ENCODE measurements around the gene SLC9A2.

The SLC9A2 gene

GRCh38 chr2:102593516-102593915, 25.8 kb upstream of the SLC9A2 start:
- 95% methylated on average over 3 of the region's 3 CpGs for WGBS
- Histone ChIP-seq H3K9ac (ENCODE audit: low read depth, low read length) (no peak overlapping the region), H3K27ac (ENCODE audit: low read depth, low read length) (no peak overlapping the region), H3K9me3 (ENCODE audit: insufficient read depth, low read depth, low read length) (no peaks in the 10 kb centered on the region), H3K27me3 (ENCODE audit: insufficient read depth, low read length) (no peaks in the 10 kb centered on the region), H3K36me3 (ENCODE audit: insufficient read depth, low read length) (no peaks in the 10 kb centered on the region), H3K4me3 (ENCODE audit: low read length) (no peak overlapping the region), H3K4me1 (ENCODE audit: insufficient read depth, low read length) (no peaks in the 10 kb centered on the region)

DNA sequence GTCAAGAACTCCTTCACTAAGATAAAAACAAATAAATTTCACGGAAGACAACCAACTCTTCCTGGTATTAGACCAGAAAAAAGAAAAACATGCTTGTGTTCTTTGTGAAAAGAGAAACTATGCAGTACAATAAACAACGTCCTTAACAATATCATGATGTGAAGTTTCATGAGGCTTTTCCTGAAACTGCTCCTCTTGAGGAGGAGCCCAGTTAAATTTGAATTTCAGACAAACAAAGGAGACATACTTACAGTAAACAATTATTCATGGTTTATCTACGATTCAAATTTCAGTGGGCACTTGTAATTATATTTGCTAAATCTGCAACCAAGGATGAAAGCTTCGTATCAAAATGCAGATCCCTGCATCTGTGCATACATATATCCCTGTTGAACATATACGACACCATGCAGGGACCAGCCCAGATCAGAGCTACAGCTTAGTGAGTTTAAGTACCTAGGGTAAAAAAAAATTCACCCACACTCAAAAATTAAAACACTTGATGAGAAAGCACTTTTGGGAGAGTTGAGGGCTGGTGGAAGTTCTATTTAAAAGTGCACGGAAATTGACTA, 24.8 kb upstream of the SLC9A2 start:
- Histone ChIP-seq H3K4me1 (ENCODE audit: insufficient read depth, low read length) (no peaks in the 10 kb centered on the region), H3K27ac (ENCODE audit: low read depth, low read length) (no peak overlapping the region), H3K9me3 (ENCODE audit: insufficient read depth, low read depth, low read length) (no peaks in the 10 kb centered on the region), H3K36me3 (ENCODE audit: insufficient read depth, low read length) (no peaks in the 10 kb centered on the region), H3K9ac (ENCODE audit: low read depth, low read length) (no peak overlapping the region), H3K4me3 (ENCODE audit: low read length) (no peak overlapping the region), H3K27me3 (ENCODE audit: insufficient read depth, low read length) (no peaks in the 10 kb centered on the region)
- 96% methylated on average over 5 of the region's 6 CpGs for WGBS

GRCh38 chr2:102597788-102598187, 21.6 kb upstream of the SLC9A2 start:
- no peak overlapping the region for H3K9ac ChIP-seq (ENCODE audit: low read depth, low read length)
- no peaks in the 10 kb centered on the region for H3K4me1 ChIP-seq (ENCODE audit: insufficient read depth, low read length)
- H3K36me3 ChIP-seq (ENCODE audit: insufficient read depth, low read length) = no peaks in the 10 kb centered on the region
- WGBS = 72% methylated on average over 9 of the region's 9 CpGs
- H3K27ac ChIP-seq (ENCODE audit: low read depth, low read length) = no peak overlapping the region
- H3K4me3 ChIP-seq (ENCODE audit: low read length) = no peak overlapping the region
- H3K9me3 ChIP-seq (ENCODE audit: insufficient read depth, low read depth, low read length) = no peaks in the 10 kb centered on the region
- no peaks in the 10 kb centered on the region for H3K27me3 ChIP-seq (ENCODE audit: insufficient read depth, low read length)

- H3K9me3 ChIP-seq (ENCODE audit: insufficient read depth, low read depth, low read length) = no peaks in the 10 kb centered on the region
- H3K27ac ChIP-seq (ENCODE audit: low read depth, low read length) = no peak overlapping the region
- no peaks in the 10 kb centered on the region for H3K36me3 ChIP-seq (ENCODE audit: insufficient read depth, low read length)
- H3K4me1 ChIP-seq (ENCODE audit: insufficient read depth, low read length) = no peaks in the 10 kb centered on the region
- H3K27me3 ChIP-seq (ENCODE audit: insufficient read depth, low read length) = no peaks in the 10 kb centered on the region
- H3K4me3 ChIP-seq (ENCODE audit: low read length) = no peak overlapping the region
- 76% methylated on average over 6 of the region's 6 CpGs for WGBS
- no peak overlapping the region for H3K9ac ChIP-seq (ENCODE audit: low read depth, low read length)
These were observed 19.9 kb upstream of the SLC9A2 start for GRCh38 chr2:102599486-102599885.

GRCh38 chr2:102601730-102602129, 17.6 kb upstream of the SLC9A2 start:
- no peak overlapping the region for H3K9ac ChIP-seq (ENCODE audit: low read depth, low read length)
- 100% methylated on average over 2 of the region's 2 CpGs for WGBS
- no peak overlapping the region for H3K27ac ChIP-seq (ENCODE audit: low read depth, low read length)
- H3K4me1 ChIP-seq (ENCODE audit: insufficient read depth, low read length) = no peaks in the 10 kb centered on the region
- no peak overlapping the region for H3K4me3 ChIP-seq (ENCODE audit: low read length)
- no peaks in the 10 kb centered on the region for H3K9me3 ChIP-seq (ENCODE audit: insufficient read depth, low read depth, low read length)
- no peaks in the 10 kb centered on the region for H3K27me3 ChIP-seq (ENCODE audit: insufficient read depth, low read length)
- no peaks in the 10 kb centered on the region for H3K36me3 ChIP-seq (ENCODE audit: insufficient read depth, low read length)

DNA sequence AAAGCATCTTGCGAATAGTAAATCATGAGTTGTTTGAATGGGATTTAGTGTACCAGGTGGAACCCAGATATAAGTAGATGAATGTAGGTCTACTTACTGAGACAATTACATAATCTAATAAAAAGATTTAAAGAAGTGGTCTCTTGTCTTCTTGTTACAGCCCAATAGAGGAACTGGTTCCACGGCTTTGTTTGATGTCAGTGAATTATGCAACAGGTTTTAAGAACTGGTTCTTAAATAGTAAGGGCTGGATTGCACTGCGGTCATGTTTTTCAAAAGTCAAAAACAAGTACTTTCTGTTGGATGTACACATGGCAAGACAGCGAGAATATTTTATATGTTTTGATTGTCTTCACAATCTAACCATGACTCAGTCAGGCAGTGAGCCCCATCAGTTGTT, 15.4 kb upstream of the SLC9A2 start:
- Histone ChIP-seq H3K27ac (ENCODE audit: low read depth, low read length) (no peak overlapping the region), H3K4me1 (ENCODE audit: insufficient read depth, low read length) (no peaks in the 10 kb centered on the region), H3K27me3 (ENCODE audit: insufficient read depth, low read length) (no peaks in the 10 kb centered on the region), H3K9me3 (ENCODE audit: insufficient read depth, low read depth, low read length) (no peaks in the 10 kb centered on the region), H3K4me3 (ENCODE audit: low read length) (no peak overlapping the region), H3K36me3 (ENCODE audit: insufficient read depth, low read length) (no peaks in the 10 kb centered on the region), H3K9ac (ENCODE audit: low read depth, low read length) (no peak overlapping the region)
- 90% methylated on average over 3 of the region's 4 CpGs for WGBS

GRCh38 chr2:102604769-102605168, 14.6 kb upstream of the SLC9A2 start:
- Histone ChIP-seq H3K27me3 (ENCODE audit: insufficient read depth, low read length) (no peaks in the 10 kb centered on the region), H3K4me3 (ENCODE audit: low read length) (no peak overlapping the region), H3K9me3 (ENCODE audit: insufficient read depth, low read depth, low read length) (no peaks in the 10 kb centered on the region), H3K27ac (ENCODE audit: low read depth, low read length) (no peak overlapping the region), H3K36me3 (ENCODE audit: insufficient read depth, low read length) (no peaks in the 10 kb centered on the region), H3K9ac (ENCODE audit: low read depth, low read length) (0 out of 2 replicates have a peak overlapping the region, but pooled peaks have one; percentile 1), H3K4me1 (ENCODE audit: insufficient read depth, low read length) (no peaks in the 10 kb centered on the region)
- WGBS = 70% methylated on average over 3 of the region's 3 CpGs

DNA sequence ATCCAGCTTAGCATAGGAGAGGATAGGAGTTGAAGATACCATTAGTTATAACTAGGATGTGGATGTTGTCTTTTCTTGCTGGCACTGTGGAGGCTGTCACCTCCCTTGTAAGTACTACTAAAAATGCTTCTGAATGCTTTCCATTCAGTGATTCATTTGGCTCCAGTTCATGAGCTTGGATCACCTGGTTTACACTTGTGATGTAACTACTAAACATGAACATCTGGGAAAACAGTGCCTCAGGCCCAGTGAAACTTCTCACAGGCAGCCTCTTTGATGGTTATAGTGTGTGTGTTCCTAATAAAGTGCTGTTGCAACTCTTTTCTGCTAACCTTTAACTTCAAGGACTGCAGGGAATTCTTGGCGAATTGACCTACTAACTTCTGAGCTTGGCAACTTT, 13.0 kb upstream of the SLC9A2 start:
- Histone ChIP-seq H3K36me3 (ENCODE audit: insufficient read depth, low read length) (no peaks in the 10 kb centered on the region), H3K27ac (ENCODE audit: low read depth, low read length) (no peak overlapping the region), H3K4me3 (ENCODE audit: low read length) (no peak overlapping the region), H3K27me3 (ENCODE audit: insufficient read depth, low read length) (no peaks in the 10 kb centered on the region), H3K4me1 (ENCODE audit: insufficient read depth, low read length) (no peaks in the 10 kb centered on the region), H3K9me3 (ENCODE audit: insufficient read depth, low read depth, low read length) (no peaks in the 10 kb centered on the region), H3K9ac (ENCODE audit: low read depth, low read length) (no peak overlapping the region)
- 100% methylated on average over 1 of the region's 1 CpG for WGBS

DNA sequence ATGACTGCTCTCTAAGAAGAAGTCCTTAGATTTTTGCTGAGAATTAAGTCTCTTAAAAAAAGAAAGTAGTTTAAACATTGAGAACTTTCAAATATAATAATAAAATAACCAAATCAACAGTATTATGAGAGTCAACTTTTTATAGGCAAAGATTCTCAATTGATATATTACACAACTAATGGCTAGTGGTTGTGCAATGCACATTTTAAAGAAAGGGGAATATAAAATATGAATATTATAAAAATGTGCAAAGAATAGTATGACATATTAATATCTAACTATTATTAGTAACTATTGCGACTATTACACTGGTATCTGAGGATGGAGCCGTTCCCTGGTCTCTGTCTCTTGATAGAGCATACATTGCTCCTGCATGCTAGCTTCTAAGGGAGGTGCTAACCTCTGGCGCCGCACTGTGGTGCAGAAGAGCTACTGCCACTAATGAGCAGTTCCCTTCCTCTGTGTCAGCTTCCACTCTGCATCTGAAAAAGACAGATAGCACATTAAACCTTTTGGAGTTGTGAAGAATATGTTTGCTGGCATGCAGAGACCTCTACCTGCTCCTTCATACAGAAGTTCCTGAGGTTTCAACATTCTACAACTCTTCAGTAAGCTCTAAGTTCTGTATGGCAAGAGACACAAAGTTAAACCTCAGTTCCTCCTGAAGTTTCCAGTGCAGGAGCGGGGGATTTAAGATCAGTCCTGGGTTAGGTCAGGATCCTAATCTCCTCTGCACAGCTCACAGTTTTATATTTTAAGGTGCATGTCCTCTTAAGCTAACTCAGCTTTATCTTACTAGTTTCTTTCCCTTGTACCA, 3.5 kb upstream of the SLC9A2 start:
- Histone ChIP-seq H3K27ac (ENCODE audit: low read depth, low read length) (no peak overlapping the region), H3K4me3 (ENCODE audit: low read length) (no peak overlapping the region), H3K9me3 (ENCODE audit: insufficient read depth, low read depth, low read length) (no peaks in the 10 kb centered on the region), H3K36me3 (ENCODE audit: insufficient read depth, low read length) (no peaks in the 10 kb centered on the region), H3K27me3 (ENCODE audit: insufficient read depth, low read length) (peaks cover 49% of the 10 kb centered on the region), H3K4me1 (ENCODE audit: insufficient read depth, low read length) (peaks cover 10% of the 10 kb centered on the region; the same call in 1 of the 2 replicates), H3K9ac (ENCODE audit: low read depth, low read length) (no peak overlapping the region)
- 35% methylated on average over 5 of the region's 5 CpGs for WGBS

- WGBS = 2% methylated on average over 59 of the region's 59 CpGs
- peaks cover 75% of the 10 kb centered on the region for H3K27me3 ChIP-seq (ENCODE audit: insufficient read depth, low read length)
These were observed 620 bp upstream of the SLC9A2 start for GRCh38 chr2:102618452-102619413.

GRCh38 chr2:102620332-102620731, 979 bp downstream of the SLC9A2 start:
- Histone ChIP-seq H3K27ac (ENCODE audit: low read depth, low read length) (no peak overlapping the region), H3K27me3 (ENCODE audit: insufficient read depth, low read length) (peaks cover 78% of the 10 kb centered on the region)
- 31% methylated on average over 10 of the region's 11 CpGs for WGBS

More at GRCh38 chr2:102618452-102619413, 620 bp upstream of the SLC9A2 start:
- Histone ChIP-seq H3K9ac (ENCODE audit: low read depth, low read length) (no peak overlapping the region), H3K9me3 (ENCODE audit: insufficient read depth, low read depth, low read length) (no peaks in the 10 kb centered on the region), H3K4me1 (ENCODE audit: insufficient read depth, low read length) (peaks cover 10% of the 10 kb centered on the region; the same call in 1 of the 2 replicates), H3K36me3 (ENCODE audit: insufficient read depth, low read length) (no peaks in the 10 kb centered on the region), H3K27ac (ENCODE audit: low read depth, low read length) (no peak overlapping the region), H3K4me3 (ENCODE audit: low read length) (peak overlapping the region; percentile 54)

More at GRCh38 chr2:102620332-102620731, 979 bp downstream of the SLC9A2 start:
- no peak overlapping the region for H3K9ac ChIP-seq (ENCODE audit: low read depth, low read length)
- H3K4me1 ChIP-seq (ENCODE audit: insufficient read depth, low read length) = peaks cover 10% of the 10 kb centered on the region; the same call in 1 of the 2 replicates
- H3K9me3 ChIP-seq (ENCODE audit: insufficient read depth, low read depth, low read length) = no peaks in the 10 kb centered on the region
- H3K36me3 ChIP-seq (ENCODE audit: insufficient read depth, low read length) = no peaks in the 10 kb centered on the region
- H3K4me3 ChIP-seq (ENCODE audit: low read length) = peak overlapping the region; percentile 54
